ENCODE data around the gene TUSC2.

- TF ChIP-seq BHLHE40 (IDR thresholded peaks at IDR 0.05; ENCODE audit: borderline replicate concordance in 1 of 2, low read depth in 2 of 2, low read length in 1 of 2) (no peak), CTCF (IDR thresholded peaks at IDR 0.05 in 2 of 3, conservative IDR thresholded peaks at IDR 0.05 in 1 of 3; ENCODE audit: control insufficient read depth in 2 of 3, extremely low read depth in 1 of 3, insufficient read depth in 1 of 3, low read depth in 3 of 3, low read length in 3 of 3) (no peak), CBFB (IDR thresholded peaks at IDR 0.05; ENCODE audit: low read depth) (no peak), BMI1 (IDR thresholded peaks at IDR 0.05; ENCODE audit: borderline replicate concordance) (no peak), ZBTB11 (CRISPR knock-in tag; IDR thresholded peaks at IDR 0.05) (no peak)
Observed at GRCh38 chr3:50359760-50360110, 31.7 kb upstream of the TUSC2 start.
